Activated gamma-delta T cell treated with Interleukin-2 at 50 U/mL for 16 hours (primary cell): ENCODE data around the gene FAM83C.

ENCODE experiments used
- DNase-seq: peaks from one replicate; pipeline ENCODE4 v3.0.0-alpha.2; 2020

The FAM83C gene

GRCh38 chr20:35291654-35292503 lies at the start of gene FAM83C:
Gene FAM83C (minus strand): TSS chr20:35292425. CDS start chr20:35292304, 121 bp downstream.
- no peak for DNase-seq

- no peak for DNase-seq
Observed at GRCh38 chr20:35341366-35342028, 49.3 kb upstream of the FAM83C start.

- no peak for DNase-seq
Observed at GRCh38 chr20:35340436-35340835, 48.2 kb upstream of the FAM83C start.

- no peak for DNase-seq
Observed at GRCh38 chr20:35339636-35340035, 47.4 kb upstream of the FAM83C start.

- no peak for DNase-seq
Observed at GRCh38 chr20:35339007-35339406, 46.8 kb upstream of the FAM83C start.

GRCh38 chr20:35334311-35335101 lies 42.3 kb upstream of the FAM83C start:
- no peak for DNase-seq

GRCh38 chr20:35333606-35334005 lies 41.4 kb upstream of the FAM83C start:
- DNase-seq = no peak

- no peak for DNase-seq
Observed at GRCh38 chr20:35332540-35333200, 40.4 kb upstream of the FAM83C start.

- DNase-seq = peak; percentile 11
Observed at GRCh38 chr20:35329435-35330139, 37.4 kb upstream of the FAM83C start.

- DNase-seq = no peak
Observed at GRCh38 chr20:35328689-35329088, 36.5 kb upstream of the FAM83C start.

- no peak for DNase-seq
Observed at GRCh38 chr20:35328095-35328685, 36.0 kb upstream of the FAM83C start.

- no peak for DNase-seq
Observed at GRCh38 chr20:35327074-35327976, 35.1 kb upstream of the FAM83C start.

GRCh38 chr20:35326740-35327073 lies 34.5 kb upstream of the FAM83C start:
- DNase-seq = no peak

- no peak for DNase-seq
Observed at GRCh38 chr20:35326021-35326739, 34.0 kb upstream of the FAM83C start.

GRCh38 chr20:35325401-35325800 lies 33.2 kb upstream of the FAM83C start:
- no peak for DNase-seq

GRCh38 chr20:35320396-35321126 lies 28.3 kb upstream of the FAM83C start:
- DNase-seq = no peak

- DNase-seq = no peak
Observed at GRCh38 chr20:35319871-35320197, 27.6 kb upstream of the FAM83C start.

GRCh38 chr20:35319192-35319870 lies 27.1 kb upstream of the FAM83C start:
- DNase-seq = no peak
